Suprapubic skin (tissue), 3 donors: ENCODE measurements around the gene ZNF282.

ENCODE experiments used
- EP300 ChIP-seq: sonication (generic); formaldehyde crosslinking; IDR thresholded peaks from one replicate; pipeline ENCODE4 v1.6.1; 2017; ENCODE audit warnings: antibody characterized with exemption
- POLR2A ChIP-seq, 2 donors: fragments of 450-650 bp; IDR thresholded peaks; one replicate each; pipeline ENCODE4 v1.6.1; 2017; ENCODE audit warnings: antibody characterized with exemption in 2 of 2, mild to moderate bottlenecking in 2 of 2, moderate library complexity in 2 of 2
- TF ChIP-seq, protein P1 (sequence below), 2 donors: fragments of 200-600 bp in 1 of 2; fragments of 450-650 bp in 1 of 2; sonication (generic) in 1 of 2; IDR thresholded peaks; one replicate each; pipeline ENCODE4 v1.5.1; 2016 to 2019; ENCODE audit warnings: antibody characterized with exemption in 2 of 2, mild to moderate bottlenecking in 1 of 2, moderate library complexity in 1 of 2

DNA sequence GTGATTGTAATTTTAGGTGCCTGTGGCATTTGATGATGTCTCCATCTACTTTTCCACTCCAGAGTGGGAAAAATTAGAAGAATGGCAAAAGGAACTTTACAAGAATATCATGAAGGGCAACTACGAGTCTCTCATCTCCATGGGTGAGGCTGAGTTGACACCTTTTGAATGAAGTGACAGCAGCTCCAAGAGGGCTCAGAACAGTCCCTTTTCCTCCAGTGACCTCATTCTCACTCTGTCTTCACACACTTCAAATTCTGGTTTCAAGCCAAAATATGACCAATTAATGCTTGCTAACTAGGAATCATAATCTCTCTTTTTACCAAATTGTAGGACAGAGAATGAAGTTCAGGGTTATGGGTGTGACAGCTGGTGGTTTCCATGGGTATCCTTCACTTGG lies 29.2 kb upstream of the ZNF282 start:
- TF ChIP-seq EP300 (no peak), POLR2A (IDR thresholded peaks at IDR 0.05) (no peak)
- TF ChIP-seq, protein P1, sequence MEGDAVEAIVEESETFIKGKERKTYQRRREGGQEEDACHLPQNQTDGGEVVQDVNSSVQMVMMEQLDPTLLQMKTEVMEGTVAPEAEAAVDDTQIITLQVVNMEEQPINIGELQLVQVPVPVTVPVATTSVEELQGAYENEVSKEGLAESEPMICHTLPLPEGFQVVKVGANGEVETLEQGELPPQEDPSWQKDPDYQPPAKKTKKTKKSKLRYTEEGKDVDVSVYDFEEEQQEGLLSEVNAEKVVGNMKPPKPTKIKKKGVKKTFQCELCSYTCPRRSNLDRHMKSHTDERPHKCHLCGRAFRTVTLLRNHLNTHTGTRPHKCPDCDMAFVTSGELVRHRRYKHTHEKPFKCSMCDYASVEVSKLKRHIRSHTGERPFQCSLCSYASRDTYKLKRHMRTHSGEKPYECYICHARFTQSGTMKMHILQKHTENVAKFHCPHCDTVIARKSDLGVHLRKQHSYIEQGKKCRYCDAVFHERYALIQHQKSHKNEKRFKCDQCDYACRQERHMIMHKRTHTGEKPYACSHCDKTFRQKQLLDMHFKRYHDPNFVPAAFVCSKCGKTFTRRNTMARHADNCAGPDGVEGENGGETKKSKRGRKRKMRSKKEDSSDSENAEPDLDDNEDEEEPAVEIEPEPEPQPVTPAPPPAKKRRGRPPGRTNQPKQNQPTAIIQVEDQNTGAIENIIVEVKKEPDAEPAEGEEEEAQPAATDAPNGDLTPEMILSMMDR (IDR thresholded peaks at IDR 0.05): no peak
